Measurements from ENCODE around the gene MYOC. TPM values are rescaled to one million over a fixed set of nuclear protein-coding genes. Genes with fewer than 3 reads are reported as not detected.
A peak's percentile ranks its signal among the peaks of the same experiment; 100 is the strongest.

The MYOC gene
- total RNA-seq, 1 donor from 2014 or later = not detected

- ChIA-PET POLR2A (no interaction called here), CTCF (no interaction called here)
- H3K4me1 Mint-ChIP-seq = peaks cover 8% of the 10 kb centered on the region
- no peak overlapping the region for H3K27ac Mint-ChIP-seq
- DNase-seq = no peak
- H3K36me3 Mint-ChIP-seq (ENCODE audit: low read depth) = no peaks in the 10 kb centered on the region
- H3K27me3 Mint-ChIP-seq = peaks cover 37% of the 10 kb centered on the region
- H3K9me3 Mint-ChIP-seq = no peaks in the 10 kb centered on the region
- ATAC-seq (ENCODE audit: low read depth) = no peak
- no peak for TF ChIP-seq CTCF (IDR thresholded peaks at IDR 0.05)
- intact Hi-C loops (cut with micrococcal nuclease) = loop anchor here (1.0 kb wide), 1 partner anchor 330 kb away; no protein-coding TSS in a partner anchor
- no peak overlapping the region for H3K4me3 Mint-ChIP-seq
Observed at GRCh38 chr1:171655746-171656116, 3.2 kb upstream of the MYOC start.

- H3K4me3 Mint-ChIP-seq = no peak overlapping the region
- ATAC-seq (ENCODE audit: low read depth) (no peak), DNase-seq (peak; percentile 26)
- no peak for TF ChIP-seq CTCF (IDR thresholded peaks at IDR 0.05)
- H3K27me3 Mint-ChIP-seq = peaks cover 39% of the 10 kb centered on the region
- CTCF ChIA-PET = interaction anchor here (0.7 to 1.2 kb wide), 2 partner anchors 10 to 331 kb away, joined by 3 read pairs; no protein-coding TSS in a partner anchor
- H3K9me3 Mint-ChIP-seq = no peaks in the 10 kb centered on the region
- intact Hi-C loops (cut with micrococcal nuclease) = loop anchor here (1.0 kb wide), 1 partner anchor 330 kb away; no protein-coding TSS in a partner anchor
- H3K36me3 Mint-ChIP-seq (ENCODE audit: low read depth) = no peaks in the 10 kb centered on the region
- peaks cover 8% of the 10 kb centered on the region for H3K4me1 Mint-ChIP-seq
- H3K27ac Mint-ChIP-seq = no peak overlapping the region
- POLR2A ChIA-PET = no interaction called here
Observed at GRCh38 chr1:171654942-171655745, 2.7 kb upstream of the MYOC start.

- no peak overlapping the region for H3K4me3 Mint-ChIP-seq
- intact Hi-C loops (cut with micrococcal nuclease) = no loop called here
Observed at GRCh38 chr1:171654201-171654941, 1.9 kb upstream of the MYOC start.

GRCh38 chr1:171653796-171654195 lies 1.3 kb upstream of the MYOC start:
- Mint-ChIP-seq H3K27ac (no peak overlapping the region), H3K27me3 (peaks cover 39% of the 10 kb centered on the region), H3K36me3 (ENCODE audit: low read depth) (no peaks in the 10 kb centered on the region), H3K4me3 (no peak overlapping the region), H3K4me1 (peaks cover 8% of the 10 kb centered on the region), H3K9me3 (no peaks in the 10 kb centered on the region)
- CTCF ChIA-PET = no interaction called here
- no peak for DNase-seq
- ATAC-seq (ENCODE audit: low read depth) = no peak
- intact Hi-C loops (cut with micrococcal nuclease) = no loop called here
- TF ChIP-seq CTCF (IDR thresholded peaks at IDR 0.05) = no peak
- POLR2A ChIA-PET = no interaction called here

More at GRCh38 chr1:171654201-171654941, 1.9 kb upstream of the MYOC start:
- H3K36me3 Mint-ChIP-seq (ENCODE audit: low read depth) = no peaks in the 10 kb centered on the region
- H3K27me3 Mint-ChIP-seq = peaks cover 39% of the 10 kb centered on the region
- H3K4me1 Mint-ChIP-seq = peaks cover 8% of the 10 kb centered on the region
- ChIA-PET POLR2A (no interaction called here), CTCF (interaction anchor here (0.7 to 1.2 kb wide), 2 partner anchors 9 to 332 kb away, joined by 3 read pairs; no protein-coding TSS in a partner anchor)
- no peak for DNase-seq
- no peaks in the 10 kb centered on the region for H3K9me3 Mint-ChIP-seq
- no peak overlapping the region for H3K27ac Mint-ChIP-seq
- no peak for ATAC-seq (ENCODE audit: low read depth)
- no peak for TF ChIP-seq CTCF (IDR thresholded peaks at IDR 0.05)

GRCh38 chr1:171646249-171646560 lies 6.3 kb downstream of the MYOC start:
- Mint-ChIP-seq H3K36me3 (ENCODE audit: low read depth) (no peaks in the 10 kb centered on the region), H3K27me3 (peaks cover 6% of the 10 kb centered on the region), H3K27ac (no peak overlapping the region), H3K4me3 (no peak overlapping the region), H3K4me1 (peaks cover 4% of the 10 kb centered on the region), H3K9me3 (no peaks in the 10 kb centered on the region)
- CTCF ChIA-PET = interaction anchor here (2.4 kb wide), 1 partner anchor 339 kb away, joined by 28 read pairs; no protein-coding TSS in a partner anchor
- no peak for DNase-seq
- no peak for TF ChIP-seq CTCF (IDR thresholded peaks at IDR 0.05)
- intact Hi-C loops (cut with micrococcal nuclease) = no loop called here
- no peak for ATAC-seq (ENCODE audit: low read depth)
- POLR2A ChIA-PET = no interaction called here

All from activated B cell treated with CpG ODN at 0.5 μM for 24 hours (primary cell).